IPS-18a (cell line): ENCODE data around the gene NPAS2.

Experiments used
- H3K27ac ChIP-seq: one replicate; pipeline ENCODE4 v1.5.1; 2013; ENCODE audit warnings: low read length
- H3K27me3 ChIP-seq: one replicate; pipeline ENCODE4 v1.6.1; 2013; ENCODE audit warnings: mild to moderate bottlenecking, low read length; ENCODE audit not compliant: control insufficient read depth, insufficient read depth
- H3K36me3 ChIP-seq: one replicate; pipeline ENCODE4 v1.6.1; 2013; ENCODE audit warnings: low read depth, low read length; ENCODE audit not compliant: control insufficient read depth
- H3K4me1 ChIP-seq: one replicate; pipeline ENCODE4 v1.6.1; 2013; ENCODE audit warnings: low read depth, low read length; ENCODE audit not compliant: control insufficient read depth
- H3K4me3 ChIP-seq: one replicate; pipeline ENCODE4 v1.5.1; 2013; ENCODE audit warnings: low read length
- H3K9ac ChIP-seq: one replicate; pipeline ENCODE4 v1.6.1; 2013; ENCODE audit warnings: mild to moderate bottlenecking, low read length, moderate library complexity
- H3K9me3 ChIP-seq: one replicate; pipeline ENCODE4 v1.6.1; 2013; ENCODE audit warnings: low read depth, low read length; ENCODE audit not compliant: control insufficient read depth

The NPAS2 gene

DNA sequence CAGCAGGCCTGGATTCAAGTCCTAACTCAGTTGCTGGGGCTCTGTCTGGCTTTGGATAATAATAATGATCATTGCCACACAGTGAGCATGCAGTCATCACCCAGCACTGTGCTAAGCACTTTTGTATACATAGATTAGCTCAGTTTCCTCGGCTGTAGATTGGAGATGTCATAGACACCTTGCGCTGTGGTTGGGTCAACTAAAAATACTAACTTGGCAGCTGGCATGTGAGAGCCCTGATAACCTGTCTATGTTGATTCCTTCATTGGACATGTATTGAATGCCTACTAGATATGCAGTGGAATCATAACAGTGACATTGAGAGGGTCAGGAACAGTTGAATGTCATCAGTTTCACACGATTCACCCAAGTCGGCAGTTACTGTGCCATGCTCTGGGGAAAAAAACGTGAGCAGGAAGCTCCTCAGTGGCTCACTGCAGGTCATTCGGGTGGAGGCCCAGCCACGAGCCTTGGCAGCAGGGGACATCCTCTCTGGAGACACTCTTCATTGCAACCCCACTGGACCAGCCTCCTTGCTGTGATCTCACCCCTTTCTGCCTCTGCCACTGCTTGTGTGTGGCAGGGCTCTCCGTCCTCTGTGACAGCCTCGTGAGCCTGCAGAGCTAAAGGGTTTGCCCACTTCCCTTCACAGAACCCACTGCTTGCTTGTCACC lies 85.3 kb downstream of the NPAS2 start:
- Histone ChIP-seq H3K36me3 (no peaks in the 10 kb centered on the region), H3K9ac (no peak overlapping the region), H3K4me3 (no peak overlapping the region), H3K9me3 (no peaks in the 10 kb centered on the region), H3K27me3 (no peaks in the 10 kb centered on the region), H3K4me1 (no peaks in the 10 kb centered on the region), H3K27ac (no peak overlapping the region)

DNA sequence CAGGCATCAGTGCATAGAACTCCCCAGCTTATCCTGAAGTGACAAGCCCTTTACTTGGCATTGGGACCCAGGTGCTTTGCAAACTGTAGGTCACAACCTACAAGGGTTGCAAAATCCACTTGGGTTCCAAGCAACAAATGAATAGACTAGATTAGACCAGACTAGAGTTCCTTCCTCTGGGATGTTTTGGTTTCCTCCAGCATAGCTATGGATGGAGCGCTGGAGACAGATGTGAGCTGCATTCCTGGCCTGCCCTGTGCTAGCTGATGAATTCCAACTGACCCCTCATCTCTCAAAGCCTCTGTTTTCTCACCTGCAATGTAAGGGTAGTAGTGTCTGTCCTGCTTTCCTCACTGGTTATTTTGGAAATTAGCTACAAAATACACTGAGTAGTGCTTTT lies 86.2 kb downstream of the NPAS2 start:
- H3K9ac ChIP-seq: no peak overlapping the region
- H3K4me3 ChIP-seq: no peak overlapping the region
- no peaks in the 10 kb centered on the region for H3K9me3 ChIP-seq
- no peaks in the 10 kb centered on the region for H3K27me3 ChIP-seq
- H3K4me1 ChIP-seq: no peaks in the 10 kb centered on the region
- H3K36me3 ChIP-seq: no peaks in the 10 kb centered on the region
- no peak overlapping the region for H3K27ac ChIP-seq

DNA sequence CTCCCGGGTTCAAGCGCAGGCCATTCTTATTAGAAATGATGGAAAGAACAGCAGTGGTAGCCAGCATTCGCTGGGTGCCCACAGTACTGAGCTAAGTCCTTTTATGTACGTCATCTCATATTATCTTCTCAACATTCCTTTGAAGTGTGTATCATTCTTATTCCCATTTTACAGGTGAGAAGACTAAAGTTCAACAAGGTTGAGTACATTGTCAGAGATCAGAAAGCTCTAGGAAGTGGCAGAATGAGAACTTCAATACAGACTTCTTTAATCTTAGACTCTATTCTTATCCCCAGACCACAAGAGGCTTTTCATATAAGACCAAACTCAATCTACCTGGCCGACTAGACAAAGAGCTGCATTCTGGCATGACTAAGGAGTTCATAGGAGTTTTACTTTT lies 86.7 kb downstream of the NPAS2 start:
- no peaks in the 10 kb centered on the region for H3K4me1 ChIP-seq
- no peaks in the 10 kb centered on the region for H3K9me3 ChIP-seq
- H3K4me3 ChIP-seq: no peak overlapping the region
- no peaks in the 10 kb centered on the region for H3K27me3 ChIP-seq
- H3K27ac ChIP-seq: no peak overlapping the region
- H3K9ac ChIP-seq: no peak overlapping the region
- no peaks in the 10 kb centered on the region for H3K36me3 ChIP-seq

DNA sequence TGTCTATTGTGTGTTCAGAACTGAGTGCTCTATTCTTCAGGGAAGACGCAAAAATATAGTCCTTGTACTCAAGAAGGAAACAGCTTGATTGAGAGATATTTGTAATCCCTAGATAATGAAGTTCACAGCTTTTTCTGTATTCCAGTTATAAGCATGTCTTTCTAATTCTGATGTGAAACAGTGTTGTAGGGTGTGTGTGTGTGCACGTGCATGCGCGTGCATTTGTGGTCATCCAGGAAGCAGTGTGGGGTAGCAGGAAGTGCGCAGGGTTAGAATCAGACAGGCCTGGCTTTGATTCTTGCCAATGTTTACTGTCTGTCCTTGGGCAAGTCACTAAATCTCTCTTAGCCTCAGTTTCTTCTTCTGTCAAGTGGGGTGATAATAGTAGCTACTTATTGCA lies 87.9 kb downstream of the NPAS2 start:
- Histone ChIP-seq H3K4me3 (no peak overlapping the region), H3K9ac (no peak overlapping the region), H3K27ac (no peak overlapping the region), H3K9me3 (no peaks in the 10 kb centered on the region), H3K36me3 (no peaks in the 10 kb centered on the region), H3K27me3 (no peaks in the 10 kb centered on the region), H3K4me1 (no peaks in the 10 kb centered on the region)

DNA sequence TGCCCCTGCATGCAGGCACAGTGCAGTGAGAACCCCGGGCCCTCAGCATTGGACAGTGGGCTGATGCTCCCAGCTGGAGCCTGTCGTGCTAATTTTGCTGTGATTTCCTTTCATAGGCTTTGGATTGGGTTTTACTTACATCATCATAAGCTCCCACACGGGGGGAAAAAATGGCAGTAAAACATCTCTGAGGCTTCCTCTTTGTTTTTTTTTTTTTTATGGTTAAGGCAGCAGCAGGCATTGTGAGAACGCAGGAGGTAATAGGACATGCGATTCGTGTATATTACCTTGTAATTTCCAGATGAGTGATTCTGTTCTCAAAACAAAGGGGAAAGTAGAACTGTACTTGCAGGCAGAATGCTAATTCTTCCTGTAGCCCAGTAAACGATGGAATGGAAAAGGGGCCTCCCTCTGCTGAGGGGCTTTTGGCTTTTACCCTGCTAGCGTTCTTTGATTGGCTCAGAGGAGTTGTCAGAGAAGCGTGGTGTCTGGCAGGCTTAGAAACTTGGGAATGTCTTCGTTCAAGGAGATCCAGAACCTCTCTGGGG lies 89.7 kb downstream of the NPAS2 start:
- Histone ChIP-seq H3K27ac (no peak overlapping the region), H3K9ac (no peak overlapping the region), H3K9me3 (no peaks in the 10 kb centered on the region), H3K4me3 (no peak overlapping the region), H3K36me3 (no peaks in the 10 kb centered on the region), H3K4me1 (no peaks in the 10 kb centered on the region), H3K27me3 (no peaks in the 10 kb centered on the region)

DNA sequence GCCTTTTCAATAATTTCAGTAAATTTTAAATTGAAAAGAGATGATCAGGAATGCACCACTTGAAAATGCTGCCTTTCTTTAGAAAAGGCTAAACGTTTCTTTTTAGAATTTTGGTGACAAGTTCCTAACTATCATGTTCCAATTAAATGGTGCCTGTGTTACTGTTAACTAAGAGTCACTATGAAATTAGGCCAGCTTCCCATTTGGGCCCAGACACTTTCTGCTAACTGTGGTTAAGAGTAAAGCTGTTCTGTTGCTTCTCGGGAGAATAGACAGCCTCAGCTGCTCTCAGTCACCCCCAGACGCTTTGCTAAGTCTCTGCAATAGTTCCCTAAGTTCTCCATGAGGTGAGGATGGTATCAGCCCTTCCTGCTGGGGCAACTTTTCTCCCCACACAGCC lies 90.2 kb downstream of the NPAS2 start:
- Histone ChIP-seq H3K9me3 (no peaks in the 10 kb centered on the region), H3K9ac (no peak overlapping the region), H3K27me3 (no peaks in the 10 kb centered on the region), H3K27ac (no peak overlapping the region), H3K4me1 (no peaks in the 10 kb centered on the region), H3K36me3 (no peaks in the 10 kb centered on the region), H3K4me3 (no peak overlapping the region)

DNA sequence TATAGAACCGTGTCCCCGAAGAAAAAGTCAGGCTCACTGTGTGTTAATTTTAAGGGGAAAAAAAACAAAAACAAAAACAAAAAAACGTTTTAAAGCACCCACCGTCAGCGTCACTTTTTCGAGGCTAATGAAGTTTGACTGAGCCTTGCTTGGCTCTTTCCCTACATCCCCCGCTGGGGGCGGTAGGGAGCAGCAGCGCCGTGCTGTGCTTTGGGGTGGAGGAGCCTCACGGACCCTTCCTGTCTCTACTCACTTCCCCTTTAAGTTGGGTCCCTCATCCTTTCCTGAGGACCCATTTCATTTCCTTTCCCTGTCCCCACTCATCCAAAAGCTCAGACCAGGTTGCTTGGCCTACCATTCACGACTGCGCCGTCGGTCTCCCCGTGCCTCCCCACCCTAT lies 99.4 kb downstream of the NPAS2 start:
- H3K4me1 ChIP-seq: no peaks in the 10 kb centered on the region
- H3K9me3 ChIP-seq: no peaks in the 10 kb centered on the region
- no peak overlapping the region for H3K4me3 ChIP-seq
- no peak overlapping the region for H3K27ac ChIP-seq
- H3K36me3 ChIP-seq: no peaks in the 10 kb centered on the region
- no peaks in the 10 kb centered on the region for H3K27me3 ChIP-seq
- no peak overlapping the region for H3K9ac ChIP-seq

DNA sequence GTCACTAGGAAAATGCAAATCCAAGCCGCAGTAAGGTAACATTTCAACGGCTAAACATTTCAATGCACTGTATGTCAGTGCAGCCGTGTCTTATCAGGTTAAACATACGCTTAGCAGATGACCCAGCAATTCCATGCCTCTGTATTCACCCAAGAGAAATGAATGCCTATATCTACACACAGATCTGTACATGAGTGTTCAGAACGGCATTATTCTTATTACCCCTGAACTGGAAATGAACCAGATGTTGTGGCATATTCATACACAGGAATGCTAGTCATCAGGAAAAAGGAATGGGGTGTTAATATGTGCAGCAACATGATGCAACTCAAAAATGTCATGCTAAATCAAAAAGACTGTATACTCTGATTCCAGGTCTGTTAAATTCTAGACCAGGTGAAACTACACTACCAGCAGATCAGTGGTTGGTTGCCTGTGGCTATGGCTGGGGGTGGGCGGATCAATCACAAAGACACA lies 101.8 kb downstream of the NPAS2 start:
- Histone ChIP-seq H3K9ac (no peak overlapping the region), H3K27ac (no peak overlapping the region), H3K9me3 (no peaks in the 10 kb centered on the region), H3K4me1 (no peaks in the 10 kb centered on the region), H3K36me3 (no peaks in the 10 kb centered on the region), H3K4me3 (no peak overlapping the region), H3K27me3 (no peaks in the 10 kb centered on the region)

DNA sequence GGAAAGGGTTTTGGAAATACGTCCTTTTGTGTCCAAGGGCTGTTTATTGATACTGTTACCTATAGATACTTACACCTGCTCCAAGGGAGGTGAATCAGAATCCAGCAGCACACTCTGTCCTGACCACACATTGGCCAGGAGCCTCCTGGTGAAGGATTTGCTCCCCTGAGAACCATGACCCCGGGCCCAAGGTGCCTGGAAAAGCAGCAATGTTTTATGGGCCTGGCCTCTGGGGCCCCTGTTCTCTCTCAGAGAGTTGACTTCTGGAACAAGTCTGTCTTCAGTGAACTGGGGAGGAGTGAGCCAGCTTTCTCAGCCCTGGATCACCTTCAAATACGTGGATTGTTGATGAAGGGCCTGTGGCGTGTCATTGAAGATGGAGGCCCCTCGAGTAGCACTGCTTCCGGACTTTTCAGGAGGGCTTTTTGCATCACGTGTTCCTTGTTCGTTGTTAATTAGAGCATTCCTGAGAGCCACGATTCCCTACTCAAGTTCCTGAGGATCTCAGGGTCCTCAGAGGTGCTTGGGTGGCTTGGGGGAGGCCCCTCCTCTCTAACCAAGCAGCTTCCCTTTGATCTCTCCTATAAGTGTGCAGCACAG lies 103.6 kb downstream of the NPAS2 start:
- Histone ChIP-seq H3K4me3 (no peak overlapping the region), H3K27ac (no peak overlapping the region), H3K9ac (no peak overlapping the region), H3K4me1 (no peaks in the 10 kb centered on the region), H3K27me3 (no peaks in the 10 kb centered on the region), H3K9me3 (no peaks in the 10 kb centered on the region), H3K36me3 (no peaks in the 10 kb centered on the region)

DNA sequence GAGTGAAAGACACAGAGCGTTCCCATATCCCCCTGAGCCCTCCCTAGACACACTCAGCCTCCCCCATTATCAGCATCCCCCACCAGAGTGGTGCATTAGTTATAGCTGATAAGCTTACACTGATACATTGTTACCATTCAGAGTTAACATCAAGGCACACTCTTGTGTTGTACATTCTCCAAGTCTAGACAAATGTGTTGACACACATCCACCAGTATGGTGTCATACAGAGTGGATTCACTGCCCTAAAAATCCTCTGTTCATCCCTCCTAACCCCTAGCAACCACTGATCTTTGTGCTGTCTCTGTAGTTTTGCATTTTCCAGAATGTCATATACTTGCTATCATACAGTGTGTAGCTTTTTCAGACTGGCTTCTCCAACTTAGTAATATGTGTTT lies 104.2 kb downstream of the NPAS2 start:
- no peaks in the 10 kb centered on the region for H3K9me3 ChIP-seq
- no peaks in the 10 kb centered on the region for H3K4me1 ChIP-seq
- H3K27ac ChIP-seq: no peak overlapping the region
- no peaks in the 10 kb centered on the region for H3K36me3 ChIP-seq
- no peaks in the 10 kb centered on the region for H3K27me3 ChIP-seq
- H3K9ac ChIP-seq: no peak overlapping the region
- no peak overlapping the region for H3K4me3 ChIP-seq

DNA sequence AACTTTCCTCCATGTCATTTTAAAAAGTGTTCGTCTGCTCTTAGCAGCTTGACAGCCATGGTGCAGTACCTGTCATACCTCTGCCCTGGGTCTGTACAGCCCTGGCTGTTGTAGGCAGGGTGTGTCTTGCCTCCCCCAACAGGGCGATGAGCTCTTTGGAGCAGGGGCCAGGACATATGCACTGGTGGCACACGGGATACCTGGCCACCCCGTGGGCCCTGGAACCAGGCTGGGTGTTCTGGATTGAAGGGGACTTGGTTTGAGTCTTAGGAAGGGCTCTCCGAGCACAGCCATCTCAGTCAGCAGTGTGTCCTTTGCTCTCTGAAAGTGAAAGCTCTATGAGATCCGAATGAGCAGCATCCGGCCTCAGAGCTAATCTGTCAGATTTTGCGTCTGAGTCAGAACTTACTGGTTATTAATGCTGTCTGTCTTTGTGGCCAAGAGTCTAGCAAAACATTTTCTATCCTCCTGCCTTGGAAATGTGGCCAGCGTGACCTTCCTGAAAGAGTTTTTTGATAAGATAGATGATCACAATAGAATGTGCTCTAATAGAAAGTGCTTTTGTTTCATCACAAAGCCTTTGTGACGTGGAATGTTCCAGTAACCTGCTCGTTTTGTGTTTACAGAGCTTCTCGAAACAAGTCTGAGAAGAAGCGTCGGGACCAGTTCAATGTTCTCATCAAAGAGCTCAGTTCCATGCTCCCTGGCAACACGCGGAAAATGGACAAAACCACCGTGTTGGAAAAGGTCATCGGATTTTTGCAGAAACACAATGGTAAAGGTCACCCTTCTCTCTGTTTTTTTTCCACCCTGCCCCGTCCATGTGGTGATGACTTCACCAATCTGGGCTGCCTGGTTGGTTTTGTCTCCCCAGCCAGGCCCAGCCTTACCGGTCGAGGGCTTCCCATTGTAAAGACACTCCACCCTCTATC lies 104.8 kb downstream of the NPAS2 start:
- no peak overlapping the region for H3K9ac ChIP-seq
- no peaks in the 10 kb centered on the region for H3K4me1 ChIP-seq
- no peak overlapping the region for H3K4me3 ChIP-seq
- no peaks in the 10 kb centered on the region for H3K27me3 ChIP-seq
- H3K36me3 ChIP-seq: no peaks in the 10 kb centered on the region
- H3K9me3 ChIP-seq: no peaks in the 10 kb centered on the region
- no peak overlapping the region for H3K27ac ChIP-seq
